ENCODE results near the gene EP400.

The EP400 gene

GRCh38 chr12:132025526-132025925 lies 75.8 kb downstream of the EP400 start:
- H2AFZ ChIP-seq (ENCODE audit: low read depth, low read length): no peak overlapping the region
- H3K9ac ChIP-seq (ENCODE audit: low read length): no peak overlapping the region
- H3K36me3 ChIP-seq (replicated peaks; ENCODE audit: low read depth, low read length): peaks cover 54% of the 10 kb centered on the region
- H3K9me3 ChIP-seq (ENCODE audit: insufficient read depth, low read length): no peaks in the 10 kb centered on the region
- H3K27me3 ChIP-seq (ENCODE audit: low read depth, low read length): no peaks in the 10 kb centered on the region
- no peaks in the 10 kb centered on the region for H4K20me1 ChIP-seq (ENCODE audit: insufficient read depth, low read length)
- H3K79me2 ChIP-seq (ENCODE audit: low read length): no peaks in the 10 kb centered on the region
- no peak overlapping the region for H3K4me3 ChIP-seq (ENCODE audit: low read length)
- no peak for TF ChIP-seq EZH2phosphoT487 (IDR thresholded peaks at IDR 0.05; ENCODE audit: low read depth)
- TF ChIP-seq, protein P1, sequence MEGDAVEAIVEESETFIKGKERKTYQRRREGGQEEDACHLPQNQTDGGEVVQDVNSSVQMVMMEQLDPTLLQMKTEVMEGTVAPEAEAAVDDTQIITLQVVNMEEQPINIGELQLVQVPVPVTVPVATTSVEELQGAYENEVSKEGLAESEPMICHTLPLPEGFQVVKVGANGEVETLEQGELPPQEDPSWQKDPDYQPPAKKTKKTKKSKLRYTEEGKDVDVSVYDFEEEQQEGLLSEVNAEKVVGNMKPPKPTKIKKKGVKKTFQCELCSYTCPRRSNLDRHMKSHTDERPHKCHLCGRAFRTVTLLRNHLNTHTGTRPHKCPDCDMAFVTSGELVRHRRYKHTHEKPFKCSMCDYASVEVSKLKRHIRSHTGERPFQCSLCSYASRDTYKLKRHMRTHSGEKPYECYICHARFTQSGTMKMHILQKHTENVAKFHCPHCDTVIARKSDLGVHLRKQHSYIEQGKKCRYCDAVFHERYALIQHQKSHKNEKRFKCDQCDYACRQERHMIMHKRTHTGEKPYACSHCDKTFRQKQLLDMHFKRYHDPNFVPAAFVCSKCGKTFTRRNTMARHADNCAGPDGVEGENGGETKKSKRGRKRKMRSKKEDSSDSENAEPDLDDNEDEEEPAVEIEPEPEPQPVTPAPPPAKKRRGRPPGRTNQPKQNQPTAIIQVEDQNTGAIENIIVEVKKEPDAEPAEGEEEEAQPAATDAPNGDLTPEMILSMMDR (IDR thresholded peaks at IDR 0.05; ENCODE audit: low read depth, low read length): no peak
- H3K4me1 ChIP-seq (ENCODE audit: low read length): no peaks in the 10 kb centered on the region
- H3K4me2 ChIP-seq (ENCODE audit: low read length): no peak overlapping the region
- H3K27ac ChIP-seq (ENCODE audit: low read length): no peak overlapping the region

DNA sequence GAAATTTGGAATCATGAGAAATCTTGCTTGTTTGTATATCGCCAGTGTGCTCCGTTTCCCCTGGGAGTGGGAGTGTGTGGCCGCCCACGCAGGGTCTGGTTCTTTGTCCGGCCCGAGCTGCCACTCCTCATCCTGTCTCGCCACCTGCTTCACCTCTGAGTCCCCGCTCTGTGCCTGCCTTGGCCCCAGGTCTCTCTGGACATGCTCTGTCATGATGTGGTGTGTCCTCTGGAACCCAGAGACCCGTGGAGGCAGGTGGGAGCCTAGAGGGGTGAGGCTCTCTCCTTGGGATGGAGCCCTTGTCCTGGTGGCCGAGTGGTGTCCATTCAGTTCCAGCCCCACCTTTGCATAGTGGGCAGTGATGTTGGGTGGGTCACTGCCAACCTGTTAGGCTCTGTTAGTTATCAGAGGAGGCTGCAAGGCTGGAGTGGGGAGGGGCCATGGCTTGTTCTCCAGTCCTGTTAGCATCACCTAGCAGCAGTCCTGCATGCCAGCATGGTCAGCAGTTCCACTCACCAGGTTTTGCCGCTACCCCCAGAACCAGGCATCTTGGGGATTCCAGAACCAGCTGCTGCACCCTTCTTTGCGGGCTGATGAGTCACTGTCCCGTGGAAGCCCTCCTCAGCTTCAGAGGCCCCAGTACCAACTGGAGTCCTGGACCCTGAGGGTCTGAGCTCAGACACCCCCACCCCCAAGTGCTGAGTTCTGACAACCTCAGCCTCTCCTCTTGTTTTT lies 76.5 kb downstream of the EP400 start:
- Histone ChIP-seq H3K36me3 (replicated peaks; ENCODE audit: low read depth, low read length) (peaks cover 58% of the 10 kb centered on the region), H2AFZ (ENCODE audit: low read depth, low read length) (no peak overlapping the region), H4K20me1 (ENCODE audit: insufficient read depth, low read length) (no peaks in the 10 kb centered on the region), H3K4me2 (ENCODE audit: low read length) (no peak overlapping the region), H3K9me3 (ENCODE audit: insufficient read depth, low read length) (no peaks in the 10 kb centered on the region), H3K4me1 (ENCODE audit: low read length) (no peaks in the 10 kb centered on the region), H3K27me3 (ENCODE audit: low read depth, low read length) (no peaks in the 10 kb centered on the region), H3K4me3 (ENCODE audit: low read length) (no peak overlapping the region), H3K27ac (ENCODE audit: low read length) (no peak overlapping the region), H3K79me2 (ENCODE audit: low read length) (no peaks in the 10 kb centered on the region), H3K9ac (ENCODE audit: low read length) (no peak overlapping the region)
- no peak for TF ChIP-seq EZH2phosphoT487 (IDR thresholded peaks at IDR 0.05; ENCODE audit: low read depth)
- TF ChIP-seq, protein P1 (IDR thresholded peaks at IDR 0.05; ENCODE audit: low read depth, low read length): no peak

DNA sequence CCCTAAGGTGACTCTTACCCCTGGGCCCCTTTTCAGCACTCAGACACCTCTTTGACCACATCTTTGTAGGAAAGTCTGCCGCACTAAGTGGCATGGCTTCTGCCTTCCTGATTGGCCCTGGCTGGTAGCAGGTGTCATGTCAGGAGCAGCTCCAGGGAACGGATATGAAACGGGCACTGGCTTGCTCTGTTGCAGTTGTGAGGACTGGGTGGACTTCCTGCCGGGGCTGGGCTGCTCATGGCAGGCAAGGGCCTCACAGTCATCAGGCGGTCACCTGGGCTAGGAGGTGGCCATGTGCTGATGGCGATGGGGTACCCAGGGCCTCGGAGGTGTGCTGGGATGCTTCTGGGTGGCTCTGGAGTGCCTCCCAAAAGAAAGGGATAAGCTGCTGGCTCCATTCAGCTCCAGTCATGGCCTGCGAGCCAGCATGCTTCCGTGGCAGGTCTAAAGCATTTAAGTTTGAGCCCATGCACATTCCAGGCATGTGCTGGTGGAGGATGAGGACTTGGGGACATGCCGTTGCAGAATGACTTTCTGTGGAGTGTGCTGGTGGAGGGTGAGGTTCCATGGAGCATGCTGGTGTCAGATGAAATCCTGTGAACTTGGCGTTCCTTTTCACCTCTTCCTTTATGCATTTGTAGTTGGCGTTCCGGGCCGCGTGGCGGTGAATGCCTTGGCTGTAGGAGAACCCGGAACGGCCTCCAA lies 77.2 kb downstream of the EP400 start:
- TF ChIP-seq EZH2phosphoT487 (IDR thresholded peaks at IDR 0.05; ENCODE audit: low read depth): no peak
- TF ChIP-seq, protein P1 (IDR thresholded peaks at IDR 0.05; ENCODE audit: low read depth, low read length): no peak
- Histone ChIP-seq H3K27ac (ENCODE audit: low read length) (no peak overlapping the region), H4K20me1 (ENCODE audit: insufficient read depth, low read length) (no peaks in the 10 kb centered on the region), H3K4me2 (ENCODE audit: low read length) (no peak overlapping the region), H3K79me2 (ENCODE audit: low read length) (no peaks in the 10 kb centered on the region), H2AFZ (ENCODE audit: low read depth, low read length) (no peak overlapping the region), H3K4me3 (ENCODE audit: low read length) (no peak overlapping the region), H3K27me3 (ENCODE audit: low read depth, low read length) (no peaks in the 10 kb centered on the region), H3K36me3 (replicated peaks; ENCODE audit: low read depth, low read length) (peaks cover 55% of the 10 kb centered on the region), H3K9me3 (ENCODE audit: insufficient read depth, low read length) (no peaks in the 10 kb centered on the region), H3K9ac (ENCODE audit: low read length) (no peak overlapping the region), H3K4me1 (ENCODE audit: low read length) (no peaks in the 10 kb centered on the region)

DNA sequence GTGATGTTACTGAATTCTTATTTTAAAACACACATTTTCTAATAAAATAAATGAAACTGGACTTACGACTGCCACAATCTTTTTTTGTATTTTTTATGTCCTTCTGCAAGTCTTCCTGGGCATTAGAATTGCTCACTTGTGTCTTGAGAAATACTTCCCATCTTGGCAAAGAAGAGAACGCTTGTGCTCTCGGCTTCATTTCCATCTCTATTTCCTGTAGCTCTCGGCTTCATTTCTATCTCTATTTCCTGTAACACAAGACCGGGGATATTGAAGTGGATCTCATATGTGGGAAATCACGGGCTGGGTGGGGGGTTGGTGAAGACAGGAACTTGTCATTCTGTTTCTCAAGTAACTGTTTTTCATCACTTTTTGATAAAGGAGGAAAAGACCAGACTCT lies 77.9 kb downstream of the EP400 start:
- Histone ChIP-seq H3K79me2 (ENCODE audit: low read length) (no peaks in the 10 kb centered on the region), H4K20me1 (ENCODE audit: insufficient read depth, low read length) (no peaks in the 10 kb centered on the region), H3K9me3 (ENCODE audit: insufficient read depth, low read length) (no peaks in the 10 kb centered on the region), H3K36me3 (replicated peaks; ENCODE audit: low read depth, low read length) (peaks cover 55% of the 10 kb centered on the region), H3K4me3 (ENCODE audit: low read length) (no peak overlapping the region), H3K4me2 (ENCODE audit: low read length) (no peak overlapping the region), H3K9ac (ENCODE audit: low read length) (no peak overlapping the region), H3K27me3 (ENCODE audit: low read depth, low read length) (no peaks in the 10 kb centered on the region), H2AFZ (ENCODE audit: low read depth, low read length) (no peak overlapping the region), H3K4me1 (ENCODE audit: low read length) (no peaks in the 10 kb centered on the region), H3K27ac (ENCODE audit: low read length) (no peak overlapping the region)
- TF ChIP-seq, protein P1 (IDR thresholded peaks at IDR 0.05; ENCODE audit: low read depth, low read length): no peak
- no peak for TF ChIP-seq EZH2phosphoT487 (IDR thresholded peaks at IDR 0.05; ENCODE audit: low read depth)

All from OCI-LY3 (cell line).